Measurements from ENCODE around the gene UXT. TPM values are rescaled to one million over a fixed set of nuclear protein-coding genes. Genes with fewer than 3 reads are reported as not detected.

The UXT gene
- total RNA-seq, 1 experiment from 2014 or later, result 68.6 TPM

DNA sequence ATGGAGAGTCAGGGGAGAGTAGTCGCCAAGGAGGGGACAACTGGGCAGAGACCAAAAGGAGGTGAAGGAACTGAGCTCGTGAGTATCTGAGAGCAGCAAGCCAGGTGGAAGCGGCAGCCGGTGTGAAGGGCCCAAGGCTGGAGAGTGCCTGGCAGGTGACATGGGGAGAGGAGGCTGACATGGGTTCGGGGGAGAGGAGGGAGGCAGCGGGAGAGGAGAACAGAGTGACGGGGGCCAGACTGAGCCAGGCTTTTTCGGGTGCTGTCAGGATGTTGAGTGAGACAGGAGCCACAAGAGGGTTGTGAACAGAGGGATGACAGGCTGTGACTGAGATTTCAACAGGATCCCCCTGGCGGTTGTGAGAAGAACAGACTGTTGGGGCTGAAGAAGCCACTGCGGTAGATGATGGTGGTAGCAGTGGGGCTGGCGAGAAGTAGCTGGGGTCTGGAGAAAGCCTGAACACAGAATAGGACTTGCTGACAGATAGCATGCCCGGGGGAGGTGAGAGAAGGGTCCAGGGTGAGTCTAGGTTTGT lies 14.4 kb downstream of the UXT start:
- H3K27me3 Mint-ChIP-seq (ENCODE audit: low read depth), result no peaks in the 10 kb centered on the region
- ChIA-PET POLR2A (interaction anchor here (1.3 kb wide), 1 partner anchor 20 kb away, joined by 4 read pairs; no protein-coding TSS in a partner anchor), CTCF (interaction anchor here (0.6 to 2.0 kb wide), 22 partner anchors 14 to 260 kb away, joined by 3 to 17 read pairs (median 4); partner anchors contain the start of gene TIMP1)
- peak overlapping the region; percentile 91 for H3K27ac Mint-ChIP-seq
- H3K4me1 Mint-ChIP-seq, result peaks cover 15% of the 10 kb centered on the region
- TF ChIP-seq ZNF416 (CRISPR knock-in tag; IDR thresholded peaks at IDR 0.05) (no peak), MXD4 (CRISPR knock-in tag; IDR thresholded peaks at IDR 0.05; ENCODE audit: borderline replicate concordance) (no peak), E2F4 (CRISPR knock-in tag; IDR thresholded peaks at IDR 0.05; ENCODE audit: borderline replicate concordance, low read depth) (no peak), ZNF671 (CRISPR knock-in tag; IDR thresholded peaks at IDR 0.05) (no peak)
- TF ChIP-seq, protein P1, sequence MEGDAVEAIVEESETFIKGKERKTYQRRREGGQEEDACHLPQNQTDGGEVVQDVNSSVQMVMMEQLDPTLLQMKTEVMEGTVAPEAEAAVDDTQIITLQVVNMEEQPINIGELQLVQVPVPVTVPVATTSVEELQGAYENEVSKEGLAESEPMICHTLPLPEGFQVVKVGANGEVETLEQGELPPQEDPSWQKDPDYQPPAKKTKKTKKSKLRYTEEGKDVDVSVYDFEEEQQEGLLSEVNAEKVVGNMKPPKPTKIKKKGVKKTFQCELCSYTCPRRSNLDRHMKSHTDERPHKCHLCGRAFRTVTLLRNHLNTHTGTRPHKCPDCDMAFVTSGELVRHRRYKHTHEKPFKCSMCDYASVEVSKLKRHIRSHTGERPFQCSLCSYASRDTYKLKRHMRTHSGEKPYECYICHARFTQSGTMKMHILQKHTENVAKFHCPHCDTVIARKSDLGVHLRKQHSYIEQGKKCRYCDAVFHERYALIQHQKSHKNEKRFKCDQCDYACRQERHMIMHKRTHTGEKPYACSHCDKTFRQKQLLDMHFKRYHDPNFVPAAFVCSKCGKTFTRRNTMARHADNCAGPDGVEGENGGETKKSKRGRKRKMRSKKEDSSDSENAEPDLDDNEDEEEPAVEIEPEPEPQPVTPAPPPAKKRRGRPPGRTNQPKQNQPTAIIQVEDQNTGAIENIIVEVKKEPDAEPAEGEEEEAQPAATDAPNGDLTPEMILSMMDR (IDR thresholded peaks at IDR 0.05), result peak; percentile 38; the same call in 1 of the 2 replicates
- H3K36me3 Mint-ChIP-seq, result peaks cover 26% of the 10 kb centered on the region
- ATAC-seq (peak; percentile 93), DNase-seq (ENCODE audit: low spot score) (peak; percentile 25)
- H3K4me3 Mint-ChIP-seq, result no peak overlapping the region
- peaks cover 11% of the 10 kb centered on the region for H3K9me3 Mint-ChIP-seq

DNA sequence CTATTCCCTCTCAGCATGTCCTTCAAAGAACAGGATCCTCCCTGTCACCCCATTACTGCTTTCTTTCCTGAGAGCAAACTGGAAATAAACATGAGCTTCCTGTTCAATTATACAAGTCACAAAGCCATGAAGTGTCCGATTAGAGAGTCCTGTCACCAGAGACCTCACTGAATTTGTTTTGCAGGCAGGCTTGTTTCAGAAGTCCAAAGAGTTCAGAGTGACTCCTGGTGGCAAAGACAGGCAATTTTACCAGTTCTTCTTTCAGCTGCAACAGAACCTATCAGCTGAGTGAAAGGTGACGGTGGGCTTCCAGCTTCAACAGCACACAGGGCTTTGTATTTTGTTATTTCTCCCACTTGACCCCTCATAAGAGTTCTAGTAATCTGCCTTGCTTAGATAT lies 15.1 kb downstream of the UXT start:
- no peak for TF ChIP-seq HMGA2 (CRISPR knock-in tag; IDR thresholded peaks at IDR 0.05)
- TF ChIP-seq NFE2L1 (CRISPR knock-in tag; IDR thresholded peaks at IDR 0.05), result no peak
- TF ChIP-seq FOXP1 (CRISPR knock-in tag; IDR thresholded peaks at IDR 0.05; ENCODE audit: borderline replicate concordance), result no peak
- TF ChIP-seq ZNF121 (CRISPR knock-in tag; IDR thresholded peaks at IDR 0.05), result no peak
- no peak for TF ChIP-seq ZNF425 (CRISPR knock-in tag; conservative IDR thresholded peaks at IDR 0.05)
- TF ChIP-seq, protein P2, sequence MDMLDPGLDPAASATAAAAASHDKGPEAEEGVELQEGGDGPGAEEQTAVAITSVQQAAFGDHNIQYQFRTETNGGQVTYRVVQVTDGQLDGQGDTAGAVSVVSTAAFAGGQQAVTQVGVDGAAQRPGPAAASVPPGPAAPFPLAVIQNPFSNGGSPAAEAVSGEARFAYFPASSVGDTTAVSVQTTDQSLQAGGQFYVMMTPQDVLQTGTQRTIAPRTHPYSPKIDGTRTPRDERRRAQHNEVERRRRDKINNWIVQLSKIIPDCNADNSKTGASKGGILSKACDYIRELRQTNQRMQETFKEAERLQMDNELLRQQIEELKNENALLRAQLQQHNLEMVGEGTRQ (CRISPR knock-in tag; IDR thresholded peaks at IDR 0.05), result no peak
- TF ChIP-seq, protein P3, sequence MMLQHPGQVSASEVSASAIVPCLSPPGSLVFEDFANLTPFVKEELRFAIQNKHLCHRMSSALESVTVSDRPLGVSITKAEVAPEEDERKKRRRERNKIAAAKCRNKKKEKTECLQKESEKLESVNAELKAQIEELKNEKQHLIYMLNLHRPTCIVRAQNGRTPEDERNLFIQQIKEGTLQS (CRISPR knock-in tag; conservative IDR thresholded peaks at IDR 0.05), result no peak
- no peak for TF ChIP-seq IRF2 (CRISPR knock-in tag; IDR thresholded peaks at IDR 0.05; ENCODE audit: borderline replicate concordance, low read depth)
- TF ChIP-seq TP53 (CRISPR knock-in tag; IDR thresholded peaks at IDR 0.05), result no peak
- TF ChIP-seq ZNF416 (CRISPR knock-in tag; IDR thresholded peaks at IDR 0.05), result no peak
- TF ChIP-seq CBFB (CRISPR knock-in tag; IDR thresholded peaks at IDR 0.05; ENCODE audit: low read depth), result no peak
- no peak for TF ChIP-seq MLX (CRISPR knock-in tag; IDR thresholded peaks at IDR 0.05)
- TF ChIP-seq FOXK1 (CRISPR knock-in tag; IDR thresholded peaks at IDR 0.05), result no peak
- TF ChIP-seq NR2C2 (CRISPR knock-in tag; IDR thresholded peaks at IDR 0.05), result no peak
- TF ChIP-seq MYBL2 (CRISPR knock-in tag; IDR thresholded peaks at IDR 0.05), result no peak
- TF ChIP-seq CDX4 (CRISPR knock-in tag; IDR thresholded peaks at IDR 0.05; ENCODE audit: borderline replicate concordance), result no peak
- TF ChIP-seq EMX1 (CRISPR knock-in tag; IDR thresholded peaks at IDR 0.05), result no peak
- no peak for TF ChIP-seq PREB (CRISPR knock-in tag; IDR thresholded peaks at IDR 0.05; ENCODE audit: borderline replicate concordance)
- H3K9me3 Mint-ChIP-seq, result peaks cover 12% of the 10 kb centered on the region
- ATAC-seq, result no peak
- POLR2A ChIA-PET, result no interaction called here
- no peak overlapping the region for H3K4me3 Mint-ChIP-seq
- CTCF ChIA-PET, result interaction anchor here (0.6 to 2.0 kb wide), 17 partner anchors 13 to 259 kb away, joined by 3 to 17 read pairs (median 7); partner anchors contain the start of gene TIMP1
- peaks cover 32% of the 10 kb centered on the region for H3K36me3 Mint-ChIP-seq
- no peaks in the 10 kb centered on the region for H3K27me3 Mint-ChIP-seq (ENCODE audit: low read depth)
- DNase-seq (ENCODE audit: low spot score), result no peak
- no peak overlapping the region for H3K27ac Mint-ChIP-seq
- peaks cover 9% of the 10 kb centered on the region for H3K4me1 Mint-ChIP-seq

All from WTC11 (cell line).